Stimulated activated CD4-positive, alpha-beta T cell treated with anti-CD3 and anti-CD28 coated beads, Interleukin-15, amount 100 ng/mL, for 24 hours (primary cell): ENCODE measurements around the gene TJP1.

Source experiments
- DNase-seq: peaks from one replicate; pipeline ENCODE4 v3.0.0-alpha.2; 2020

The TJP1 gene

DNA sequence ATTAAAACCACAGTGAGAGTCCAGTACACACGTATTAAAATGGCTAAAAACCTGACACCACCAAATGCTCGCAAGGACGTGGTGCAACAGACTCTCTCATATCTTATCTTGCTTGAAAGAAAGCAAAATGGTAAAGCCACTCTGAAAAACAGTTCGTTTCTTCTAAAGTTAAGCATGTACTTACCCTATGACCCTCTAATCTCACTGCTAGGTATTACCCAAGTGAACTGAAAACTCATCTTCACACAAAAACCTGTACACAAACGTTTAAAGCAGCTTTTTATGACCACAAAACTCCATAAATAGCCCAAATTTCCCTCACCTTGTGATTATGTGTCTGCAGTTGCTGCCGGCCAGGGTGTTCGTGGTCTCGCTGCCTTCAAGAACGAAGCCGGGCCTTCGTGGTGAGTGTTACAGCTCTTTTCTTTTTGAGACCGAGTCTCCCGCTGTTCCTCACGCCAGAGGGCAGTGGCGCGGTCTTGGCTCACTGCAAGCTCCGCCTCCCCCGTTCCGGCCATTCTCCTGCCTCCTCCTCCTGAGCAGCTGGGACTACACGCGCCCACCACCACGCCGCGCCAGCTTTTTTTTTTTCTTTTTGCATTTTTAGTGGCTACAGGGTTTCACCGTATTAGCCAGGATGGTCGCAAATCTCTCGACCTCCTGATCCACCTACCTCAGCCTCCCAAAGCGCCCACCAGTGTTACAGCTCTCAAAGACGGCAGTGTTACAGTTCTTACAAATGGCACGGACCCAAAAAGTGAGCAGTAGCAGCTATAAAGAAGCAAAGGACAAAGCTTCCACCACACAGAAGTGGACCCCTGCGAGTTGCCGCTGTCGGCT, 165.4 kb downstream of the TJP1 start:
- DNase-seq = no peak

DNA sequence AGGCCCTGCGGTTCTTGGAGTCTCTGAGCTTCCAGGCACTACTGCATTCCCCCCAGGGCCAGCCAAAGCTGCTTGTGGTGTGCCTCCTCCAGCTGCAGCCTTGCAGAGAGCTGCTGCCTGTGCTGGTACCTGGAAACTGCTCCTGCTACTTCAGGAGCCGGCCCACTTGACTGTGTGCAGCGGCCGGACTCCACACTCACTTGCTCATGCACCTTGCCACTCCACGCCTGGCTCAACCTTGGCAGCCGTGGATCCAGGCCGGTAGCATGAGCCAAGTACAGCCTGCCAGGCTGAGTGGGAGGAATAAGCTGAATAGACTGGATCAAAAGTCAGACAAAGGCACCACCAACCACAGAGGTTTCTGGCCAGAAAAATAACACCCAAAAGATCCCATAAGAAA, 169.7 kb downstream of the TJP1 start:
- DNase-seq = no peak

GRCh38 chr15:29651476-29652233, 170.6 kb downstream of the TJP1 start:
- no peak for DNase-seq
